ENCODE measurements around the gene CCDC6. TPM values are rescaled to one million over a fixed set of nuclear protein-coding genes. Genes with fewer than 3 reads are reported as not detected.
"Not testable (repeated sequence)": the region's sequence is repeated elsewhere in the genome, so short reads cannot be mapped to it uniquely, and the experiment has no call there.

CCDC6 gene
- total and polyA plus RNA-seq, 2 of the 4 experiments (the other 2 are of a cell fraction), result 21.8 to 30.8 TPM

GRCh38 chr10:59791601-59792000 is 114.8 kb downstream of the CCDC6 start:
- CTCF ChIA-PET, result no interaction called here
- dilution Hi-C loops (cut with HindIII; ENCODE audit: low sequenced_read_pairs, unreplicated experiment), result no loop called here
- WGBS, 2 experiments (ENCODE audit: extremely low coverage in 2 of 2, insufficient read length in 1 of 2), result no CpG with 5 or more reads among the region's 2 CpGs

GRCh38 chr10:59790080-59790479 is 116.3 kb downstream of the CCDC6 start:
- H2BK15ac ChIP-seq (ENCODE audit: low read depth, low read length); H3K18ac ChIP-seq (ENCODE audit: low read depth, low read length); H3K9ac ChIP-seq (ENCODE audit: low read depth, low read length); dilution Hi-C loops (cut with HindIII; ENCODE audit: low sequenced_read_pairs, unreplicated experiment); H4K91ac ChIP-seq (ENCODE audit: insufficient read depth, low read depth, low read length); POLR2A ChIA-PET (ENCODE audit: unreplicated experiment); H3K4me2 ChIP-seq (ENCODE audit: low read depth, low read length); H3K79me1 ChIP-seq (ENCODE audit: low read depth in 1 of 2, low read length in 2 of 2); H3K27ac ChIP-seq (ENCODE audit: insufficient read depth, low read length); H3K9me1 ChIP-seq (ENCODE audit: insufficient read depth, low read length); ATAC-seq (ENCODE audit: low read depth); H4K5ac ChIP-seq (ENCODE audit: low read depth, low read length); DNase-seq; H3K14ac ChIP-seq (replicated peaks; ENCODE audit: low read depth, low read length); H4K20me1 ChIP-seq (ENCODE audit: insufficient read depth, low read length); H3K4ac ChIP-seq (ENCODE audit: low read depth, low read length); H2AFZ ChIP-seq (replicated peaks; ENCODE audit: low read length, poor library complexity); H3K56ac ChIP-seq (ENCODE audit: extremely low read depth, insufficient read depth, low read length); H2AK5ac ChIP-seq (ENCODE audit: low read depth, low read length); H2BK5ac ChIP-seq (ENCODE audit: low read depth, low read length, poor library complexity, severe bottlenecking); H2AK9ac ChIP-seq (replicated peaks; ENCODE audit: low read depth, low read length, poor library complexity); H3K9me3 ChIP-seq (ENCODE audit: control insufficient read depth, insufficient read depth, low read length); H2BK20ac ChIP-seq (ENCODE audit: low read depth, low read length); H3K4me3 ChIP-seq (ENCODE audit: insufficient read depth, low read depth, low read length); in situ Hi-C loops (cut with MboI; ENCODE audit: low sequenced_read_pairs); intact Hi-C loops (cut with micrococcal nuclease); BruUV-seq (replicated peaks); H2BK120ac ChIP-seq (ENCODE audit: low read depth, low read length); H4K8ac ChIP-seq (ENCODE audit: low read depth in 2 of 2, low read length in 2 of 2); H3K23ac ChIP-seq (ENCODE audit: low read depth, low read length); H3K4me1 ChIP-seq (ENCODE audit: control insufficient read depth, insufficient read depth, low read length); H3K27me3 ChIP-seq (ENCODE audit: control insufficient read depth, insufficient read depth, low read length): not testable (repeated sequence)
- no CpG with 5 or more reads among the region's 2 CpGs for WGBS, 2 experiments (ENCODE audit: extremely low coverage in 2 of 2, insufficient read length in 1 of 2)
- CTCF ChIA-PET, result interaction anchor here (1.0 kb wide), 1 partner anchor 150 kb away, joined by 4 read pairs; no protein-coding TSS in a partner anchor
- H3K36me3 ChIP-seq (ENCODE audit: control insufficient read depth, insufficient read depth, low read length), result peaks cover 21% of the 10 kb centered on the region

More at GRCh38 chr10:59791601-59792000, 114.8 kb downstream of the CCDC6 start:
- H4K91ac ChIP-seq (ENCODE audit: insufficient read depth, low read depth, low read length), result no peak overlapping the region
- H3K27me3 ChIP-seq (ENCODE audit: control insufficient read depth, insufficient read depth, low read length), result no peaks in the 10 kb centered on the region
- H3K14ac ChIP-seq (replicated peaks; ENCODE audit: low read depth, low read length), result no peak overlapping the region
- peaks cover 21% of the 10 kb centered on the region for H3K36me3 ChIP-seq (ENCODE audit: control insufficient read depth, insufficient read depth, low read length)
- H2BK5ac ChIP-seq (ENCODE audit: low read depth, low read length, poor library complexity, severe bottlenecking), result no peak overlapping the region
- H2AK9ac ChIP-seq (replicated peaks; ENCODE audit: low read depth, low read length, poor library complexity), result no peak overlapping the region
- no peak overlapping the region for H2AK5ac ChIP-seq (ENCODE audit: low read depth, low read length)
- ATAC-seq (ENCODE audit: low read depth), result no peak
- no peak overlapping the region for H3K9ac ChIP-seq (ENCODE audit: low read depth, low read length)
- BruUV-seq (replicated peaks), result TSS peak; percentile 43
- H2BK20ac ChIP-seq (ENCODE audit: low read depth, low read length), result no peak overlapping the region
- H3K4ac ChIP-seq (ENCODE audit: low read depth, low read length), result no peak overlapping the region
- no peaks in the 10 kb centered on the region for H3K9me3 ChIP-seq (ENCODE audit: control insufficient read depth, insufficient read depth, low read length)
- H3K4me1 ChIP-seq (ENCODE audit: control insufficient read depth, insufficient read depth, low read length), result no peaks in the 10 kb centered on the region
- H2AFZ ChIP-seq (replicated peaks; ENCODE audit: low read length, poor library complexity), result no peak overlapping the region
- in situ Hi-C loops (cut with MboI; ENCODE audit: low sequenced_read_pairs) (no loop called here), intact Hi-C loops (cut with micrococcal nuclease) (no loop called here)
- no peak overlapping the region for H3K23ac ChIP-seq (ENCODE audit: low read depth, low read length)
- no peak overlapping the region for H3K56ac ChIP-seq (ENCODE audit: extremely low read depth, insufficient read depth, low read length)
- no peaks in the 10 kb centered on the region for H3K79me1 ChIP-seq (ENCODE audit: low read depth in 1 of 2, low read length in 2 of 2)
- POLR2A ChIA-PET (ENCODE audit: unreplicated experiment), result no interaction called here
- no peak overlapping the region for H4K5ac ChIP-seq (ENCODE audit: low read depth, low read length)
- no peaks in the 10 kb centered on the region for H3K9me1 ChIP-seq (ENCODE audit: insufficient read depth, low read length)
- no peak overlapping the region for H3K4me2 ChIP-seq (ENCODE audit: low read depth, low read length)
- TF ChIP-seq MXI1 (IDR thresholded peaks at IDR 0.05; ENCODE audit: borderline replicate concordance, low read depth, low read length), result no peak
- no peak for TF ChIP-seq CHD1 (IDR thresholded peaks at IDR 0.05; ENCODE audit: low read depth, low read length)
- no peak for TF ChIP-seq RCOR1 (IDR thresholded peaks at IDR 0.05; ENCODE audit: insufficient replicate concordance, low read length)
- no peak for TF ChIP-seq MAFK (IDR thresholded peaks at IDR 0.05; ENCODE audit: low read depth, low read length)
- TF ChIP-seq MAZ (IDR thresholded peaks at IDR 0.05; ENCODE audit: borderline replicate concordance, low read depth, low read length), result no peak
- no peak for TF ChIP-seq CEBPB (IDR thresholded peaks at IDR 0.05; ENCODE audit: low read depth, low read length)
- TF ChIP-seq FOS (IDR thresholded peaks at IDR 0.05; ENCODE audit: low read depth, low read length), result no peak
- TF ChIP-seq NFE2L2 (IDR thresholded peaks at IDR 0.05; ENCODE audit: low read depth, low read length), result no peak
- no peak for TF ChIP-seq RAD21 (IDR thresholded peaks at IDR 0.05; ENCODE audit: low read length)
- TF ChIP-seq POLR2A (IDR thresholded peaks at IDR 0.05; ENCODE audit: low read depth, low read length), result no peak
- TF ChIP-seq SMC3 (IDR thresholded peaks at IDR 0.05; ENCODE audit: low read depth, low read length), result no peak
- TF ChIP-seq ELK1 (IDR thresholded peaks at IDR 0.05; ENCODE audit: borderline replicate concordance, low read depth, low read length), result no peak
- no peak for TF ChIP-seq RFX5 (IDR thresholded peaks at IDR 0.05; ENCODE audit: low read depth, low read length)
- TF ChIP-seq BHLHE40 (IDR thresholded peaks at IDR 0.05; ENCODE audit: low read depth, low read length), result no peak
- H3K4me3 ChIP-seq (ENCODE audit: insufficient read depth, low read depth, low read length), result no peak overlapping the region
- H4K8ac ChIP-seq (ENCODE audit: low read depth in 2 of 2, low read length in 2 of 2), result no peak overlapping the region
- no peak overlapping the region for H2BK15ac ChIP-seq (ENCODE audit: low read depth, low read length)
- no peak overlapping the region for H2BK120ac ChIP-seq (ENCODE audit: low read depth, low read length)
- no peak overlapping the region for H3K27ac ChIP-seq (ENCODE audit: insufficient read depth, low read length)
- H4K20me1 ChIP-seq (ENCODE audit: insufficient read depth, low read length), result no peaks in the 10 kb centered on the region
- DNase-seq, result no peak
- H3K18ac ChIP-seq (ENCODE audit: low read depth, low read length), result no peak overlapping the region

Data from IMR-90 (cell line).